Esophagus muscularis mucosa (tissue), 4 donors: ENCODE results near the gene DNHD1.

ENCODE experiments used
- EP300 ChIP-seq: sonication (generic); formaldehyde crosslinking; IDR thresholded peaks from one replicate; pipeline ENCODE4 v1.6.1; 2017; ENCODE audit warnings: antibody characterized with exemption
- POLR2A ChIP-seq: fragments of 450-650 bp; IDR thresholded peaks from one replicate; pipeline ENCODE4 v1.6.1; 2017; ENCODE audit warnings: antibody characterized with exemption, moderate library complexity, mild to moderate bottlenecking, low read depth
- TF ChIP-seq, protein P1 (sequence below), 3 experiments: fragments of 200-600 bp in 2 of 3; fragments of 450-650 bp in 1 of 3; sonication (generic) in 2 of 3; IDR thresholded peaks; one replicate each; pipeline ENCODE4 v1.5.1; 2017 to 2019; ENCODE audit warnings: antibody characterized with exemption in 3 of 3, mild to moderate bottlenecking in 2 of 3, moderate library complexity in 1 of 3

DNA sequence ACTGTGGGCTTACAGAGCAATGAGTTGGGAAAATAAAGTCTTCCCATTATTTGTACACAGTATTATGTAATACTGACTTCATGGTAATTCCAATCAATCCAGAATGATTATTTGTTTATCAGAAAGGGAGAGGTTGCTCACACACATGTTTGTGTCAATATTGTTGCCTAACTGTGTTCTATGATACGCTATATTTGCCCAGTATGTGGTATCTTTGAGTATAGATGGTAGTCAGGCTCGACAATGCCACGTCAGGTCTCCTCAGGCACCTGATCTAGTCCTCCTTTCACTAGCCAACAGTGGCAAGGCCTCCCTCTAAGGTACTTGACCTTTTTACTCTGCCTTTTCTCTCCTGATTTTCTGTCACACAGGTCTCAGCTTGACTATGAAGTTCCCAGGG is 5.3 kb downstream of the DNHD1 start:
- no peak for TF ChIP-seq POLR2A
- TF ChIP-seq, protein P1, sequence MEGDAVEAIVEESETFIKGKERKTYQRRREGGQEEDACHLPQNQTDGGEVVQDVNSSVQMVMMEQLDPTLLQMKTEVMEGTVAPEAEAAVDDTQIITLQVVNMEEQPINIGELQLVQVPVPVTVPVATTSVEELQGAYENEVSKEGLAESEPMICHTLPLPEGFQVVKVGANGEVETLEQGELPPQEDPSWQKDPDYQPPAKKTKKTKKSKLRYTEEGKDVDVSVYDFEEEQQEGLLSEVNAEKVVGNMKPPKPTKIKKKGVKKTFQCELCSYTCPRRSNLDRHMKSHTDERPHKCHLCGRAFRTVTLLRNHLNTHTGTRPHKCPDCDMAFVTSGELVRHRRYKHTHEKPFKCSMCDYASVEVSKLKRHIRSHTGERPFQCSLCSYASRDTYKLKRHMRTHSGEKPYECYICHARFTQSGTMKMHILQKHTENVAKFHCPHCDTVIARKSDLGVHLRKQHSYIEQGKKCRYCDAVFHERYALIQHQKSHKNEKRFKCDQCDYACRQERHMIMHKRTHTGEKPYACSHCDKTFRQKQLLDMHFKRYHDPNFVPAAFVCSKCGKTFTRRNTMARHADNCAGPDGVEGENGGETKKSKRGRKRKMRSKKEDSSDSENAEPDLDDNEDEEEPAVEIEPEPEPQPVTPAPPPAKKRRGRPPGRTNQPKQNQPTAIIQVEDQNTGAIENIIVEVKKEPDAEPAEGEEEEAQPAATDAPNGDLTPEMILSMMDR (IDR thresholded peaks at IDR 0.05): no peak
- TF ChIP-seq EP300: no peak
